MM.1S (cell line): ENCODE measurements around the gene FBLL1.

Experiments used
- EZH2phosphoT487 ChIP-seq: fragments of 300-600 bp; sonication (generic); IDR thresholded peaks from 2 replicates; pipeline ENCODE4 v1.6.1; 2018; ENCODE audit warnings: antibody characterized with exemption, low read length
- TF ChIP-seq, protein P1 (sequence below): fragments of 300-600 bp; sonication (generic); IDR thresholded peaks from 2 replicates; pipeline ENCODE4 v1.5.1; 2016; ENCODE audit warnings: antibody characterized with exemption, low read length, mixed read lengths

DNA sequence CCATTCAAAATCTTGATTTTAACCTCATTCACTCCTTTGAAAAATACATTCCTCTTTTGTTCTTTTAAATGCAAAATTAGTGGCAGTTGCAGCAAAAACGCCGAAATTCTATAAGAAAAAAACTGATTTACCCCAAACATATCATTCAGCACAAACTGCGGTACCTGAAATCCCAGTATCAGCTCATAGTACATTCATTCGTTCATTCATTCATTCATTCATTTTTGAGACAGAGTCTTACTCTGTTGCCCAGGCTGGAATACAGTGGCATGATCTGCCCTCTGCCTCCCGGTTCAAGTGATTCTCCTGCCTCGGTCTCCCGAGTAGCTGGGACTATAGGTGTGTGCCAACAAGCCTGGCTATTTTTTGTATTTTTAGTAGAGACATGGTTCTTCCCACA is 20.4 kb downstream of the FBLL1 start:
- TF ChIP-seq, protein P1, sequence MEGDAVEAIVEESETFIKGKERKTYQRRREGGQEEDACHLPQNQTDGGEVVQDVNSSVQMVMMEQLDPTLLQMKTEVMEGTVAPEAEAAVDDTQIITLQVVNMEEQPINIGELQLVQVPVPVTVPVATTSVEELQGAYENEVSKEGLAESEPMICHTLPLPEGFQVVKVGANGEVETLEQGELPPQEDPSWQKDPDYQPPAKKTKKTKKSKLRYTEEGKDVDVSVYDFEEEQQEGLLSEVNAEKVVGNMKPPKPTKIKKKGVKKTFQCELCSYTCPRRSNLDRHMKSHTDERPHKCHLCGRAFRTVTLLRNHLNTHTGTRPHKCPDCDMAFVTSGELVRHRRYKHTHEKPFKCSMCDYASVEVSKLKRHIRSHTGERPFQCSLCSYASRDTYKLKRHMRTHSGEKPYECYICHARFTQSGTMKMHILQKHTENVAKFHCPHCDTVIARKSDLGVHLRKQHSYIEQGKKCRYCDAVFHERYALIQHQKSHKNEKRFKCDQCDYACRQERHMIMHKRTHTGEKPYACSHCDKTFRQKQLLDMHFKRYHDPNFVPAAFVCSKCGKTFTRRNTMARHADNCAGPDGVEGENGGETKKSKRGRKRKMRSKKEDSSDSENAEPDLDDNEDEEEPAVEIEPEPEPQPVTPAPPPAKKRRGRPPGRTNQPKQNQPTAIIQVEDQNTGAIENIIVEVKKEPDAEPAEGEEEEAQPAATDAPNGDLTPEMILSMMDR: no peak
- TF ChIP-seq EZH2phosphoT487: no peak
